ENCODE measurements around the gene TIMP3. TPM values are rescaled to one million over a fixed set of nuclear protein-coding genes. Genes with fewer than 3 reads are reported as not detected.

Gene TIMP3
- polyA plus RNA-seq, 1 donor (not counting 4 experiments of a cell fraction or from before 2014, with no cell fraction given) = 34.3 TPM

DNA sequence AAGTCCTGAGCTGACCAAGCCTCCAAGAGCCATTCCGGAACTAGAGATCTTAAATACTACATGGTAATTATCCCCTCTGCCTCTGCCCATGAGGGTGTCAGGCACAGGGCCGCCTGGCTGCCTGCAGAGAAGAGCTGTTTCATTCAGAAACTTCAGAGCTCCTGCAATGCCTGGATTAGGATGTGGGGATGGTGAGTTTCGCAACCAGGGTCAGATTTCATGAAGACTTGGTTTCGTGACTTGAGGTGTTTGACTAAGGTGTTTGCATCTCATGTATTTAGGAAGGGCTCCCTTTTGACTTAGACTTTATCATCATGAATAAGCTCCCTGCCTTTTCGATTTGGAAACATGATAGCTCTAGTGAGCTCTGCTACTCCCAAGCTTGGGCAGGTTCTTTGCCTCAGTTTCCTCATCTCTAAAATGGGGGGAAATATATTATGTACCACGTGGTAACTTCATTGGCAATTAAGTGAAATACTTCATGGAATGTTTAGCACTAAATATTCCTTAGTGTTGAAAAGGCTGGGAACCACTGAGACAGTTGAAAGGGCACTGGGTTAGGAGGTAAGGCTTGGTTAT, 9.1 kb downstream of the TIMP3 start:
- H3K9me3 ChIP-seq (ENCODE audit: control insufficient read depth, low read depth, low read length) = no peaks in the 10 kb centered on the region
- H3K27ac ChIP-seq (ENCODE audit: control insufficient read depth, insufficient read depth, low read length) = no peak overlapping the region
- dilution Hi-C loops (cut with MboI; ENCODE audit: extremely low pct_ligation_motif_present, low sequenced_read_pairs) = no loop called here
- H3K36me3 ChIP-seq (ENCODE audit: control insufficient read depth in 2 of 2, extremely low read depth in 1 of 2, insufficient read depth in 2 of 2, low read length in 2 of 2) = peaks cover 1 to 3% of the 10 kb centered on the region in 2 experiments
- no peak for DNase-seq (ENCODE audit: low read depth, low spot score)
- peaks cover 5% of the 10 kb centered on the region for H3K79me2 ChIP-seq (ENCODE audit: control insufficient read depth, insufficient read depth, low read length)
- H3K9ac ChIP-seq (ENCODE audit: control insufficient read depth, extremely low read depth, insufficient read depth, low read length) = no peak overlapping the region
- no peak overlapping the region for H2AFZ ChIP-seq (ENCODE audit: control insufficient read depth, low read length)
- TF ChIP-seq EZH2 (IDR thresholded peaks at IDR 0.05; ENCODE audit: low read length) = no peak
- TF ChIP-seq, protein P1, sequence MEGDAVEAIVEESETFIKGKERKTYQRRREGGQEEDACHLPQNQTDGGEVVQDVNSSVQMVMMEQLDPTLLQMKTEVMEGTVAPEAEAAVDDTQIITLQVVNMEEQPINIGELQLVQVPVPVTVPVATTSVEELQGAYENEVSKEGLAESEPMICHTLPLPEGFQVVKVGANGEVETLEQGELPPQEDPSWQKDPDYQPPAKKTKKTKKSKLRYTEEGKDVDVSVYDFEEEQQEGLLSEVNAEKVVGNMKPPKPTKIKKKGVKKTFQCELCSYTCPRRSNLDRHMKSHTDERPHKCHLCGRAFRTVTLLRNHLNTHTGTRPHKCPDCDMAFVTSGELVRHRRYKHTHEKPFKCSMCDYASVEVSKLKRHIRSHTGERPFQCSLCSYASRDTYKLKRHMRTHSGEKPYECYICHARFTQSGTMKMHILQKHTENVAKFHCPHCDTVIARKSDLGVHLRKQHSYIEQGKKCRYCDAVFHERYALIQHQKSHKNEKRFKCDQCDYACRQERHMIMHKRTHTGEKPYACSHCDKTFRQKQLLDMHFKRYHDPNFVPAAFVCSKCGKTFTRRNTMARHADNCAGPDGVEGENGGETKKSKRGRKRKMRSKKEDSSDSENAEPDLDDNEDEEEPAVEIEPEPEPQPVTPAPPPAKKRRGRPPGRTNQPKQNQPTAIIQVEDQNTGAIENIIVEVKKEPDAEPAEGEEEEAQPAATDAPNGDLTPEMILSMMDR (optimal IDR thresholded peaks at IDR 0.05 in 1 of 3, IDR thresholded peaks at IDR 0.05 in 1 of 3, conservative IDR thresholded peaks at IDR 0.05 in 1 of 3; ENCODE audit: extremely low read depth in 1 of 3, insufficient read depth in 2 of 3, low read length in 3 of 3) = no peak
- no peak for FAIRE-seq
- H4K20me1 ChIP-seq (ENCODE audit: control insufficient read depth, extremely low read depth, insufficient read depth, low read length) = no peaks in the 10 kb centered on the region
- H3K4me3 ChIP-seq (ENCODE audit: control insufficient read depth in 2 of 3, extremely low read depth in 1 of 3, insufficient read depth in 2 of 3, low read depth in 1 of 3, low read length in 3 of 3) = no peak overlapping the region
- H3K27me3 ChIP-seq (ENCODE audit: control insufficient read depth, extremely low read depth, insufficient read depth, low read length) = no peaks in the 10 kb centered on the region
- H3K9me1 ChIP-seq (ENCODE audit: control insufficient read depth, extremely low read depth, insufficient read depth, low read length) = peaks cover 1% of the 10 kb centered on the region
- no peaks in the 10 kb centered on the region for H3K4me1 ChIP-seq (ENCODE audit: control insufficient read depth, extremely low read depth, insufficient read depth, low read length)
- no peak overlapping the region for H3K4me2 ChIP-seq (ENCODE audit: control insufficient read depth, extremely low read depth, insufficient read depth, low read depth, low read length)

DNA sequence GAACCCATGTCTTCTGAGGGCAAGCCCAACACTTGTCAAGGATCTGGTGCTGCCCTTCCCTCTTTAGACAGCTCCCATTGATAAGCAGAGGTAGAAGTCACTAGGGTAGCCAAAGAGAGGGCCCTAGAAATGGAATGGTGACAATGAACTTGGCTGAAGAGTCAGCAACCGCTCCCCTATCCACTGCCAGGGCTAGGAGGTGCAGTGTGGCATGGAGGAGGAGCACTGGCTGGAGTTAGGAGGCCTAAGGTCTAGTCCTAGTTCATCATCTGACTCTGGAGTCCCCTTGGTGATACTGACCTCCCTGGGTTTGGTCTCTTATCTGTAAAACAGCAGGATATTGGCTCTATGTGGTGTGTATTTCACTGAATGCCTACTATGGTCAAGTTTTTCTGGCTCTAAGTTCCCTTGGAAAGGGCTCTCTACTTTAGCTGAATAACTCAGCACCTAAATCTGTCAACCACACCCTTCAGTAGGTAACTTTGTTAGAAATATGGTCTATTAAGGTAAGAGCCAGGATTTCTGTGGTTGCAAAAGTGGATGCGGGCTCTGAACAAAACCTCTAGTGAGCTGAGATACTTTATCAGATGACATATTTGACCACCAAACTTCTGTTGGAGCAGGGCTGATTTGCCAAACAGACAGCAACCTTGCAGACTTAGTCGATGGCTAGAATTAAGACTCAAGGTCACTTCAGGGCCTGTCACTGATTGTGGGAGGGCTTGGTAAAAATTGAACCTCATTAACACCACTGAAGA, 10.5 kb downstream of the TIMP3 start:
- H3K79me2 ChIP-seq (ENCODE audit: control insufficient read depth, insufficient read depth, low read length) = peaks cover 5% of the 10 kb centered on the region
- dilution Hi-C loops (cut with MboI; ENCODE audit: extremely low pct_ligation_motif_present, low sequenced_read_pairs) = no loop called here
- H3K4me1 ChIP-seq (ENCODE audit: control insufficient read depth, extremely low read depth, insufficient read depth, low read length) = no peaks in the 10 kb centered on the region
- no peak overlapping the region for H3K27ac ChIP-seq (ENCODE audit: control insufficient read depth, insufficient read depth, low read length)
- H3K9ac ChIP-seq (ENCODE audit: control insufficient read depth, extremely low read depth, insufficient read depth, low read length) = no peak overlapping the region
- H3K4me3 ChIP-seq (ENCODE audit: control insufficient read depth in 2 of 3, extremely low read depth in 1 of 3, insufficient read depth in 2 of 3, low read depth in 1 of 3, low read length in 3 of 3) = no peak overlapping the region
- no peak overlapping the region for H2AFZ ChIP-seq (ENCODE audit: control insufficient read depth, low read length)
- H3K9me1 ChIP-seq (ENCODE audit: control insufficient read depth, extremely low read depth, insufficient read depth, low read length) = peaks cover 2% of the 10 kb centered on the region
- TF ChIP-seq EZH2 (IDR thresholded peaks at IDR 0.05; ENCODE audit: low read length) = no peak
- TF ChIP-seq, protein P1 (optimal IDR thresholded peaks at IDR 0.05 in 1 of 3, IDR thresholded peaks at IDR 0.05 in 1 of 3, conservative IDR thresholded peaks at IDR 0.05 in 1 of 3; ENCODE audit: extremely low read depth in 1 of 3, insufficient read depth in 2 of 3, low read length in 3 of 3) = no peak
- H3K4me2 ChIP-seq (ENCODE audit: control insufficient read depth, extremely low read depth, insufficient read depth, low read depth, low read length) = no peak overlapping the region
- peaks cover 1 to 3% of the 10 kb centered on the region in 2 experiments for H3K36me3 ChIP-seq (ENCODE audit: control insufficient read depth in 2 of 2, extremely low read depth in 1 of 2, insufficient read depth in 2 of 2, low read length in 2 of 2)
- no peak for DNase-seq (ENCODE audit: low read depth, low spot score)
- H3K9me3 ChIP-seq (ENCODE audit: control insufficient read depth, low read depth, low read length) = no peaks in the 10 kb centered on the region
- H3K27me3 ChIP-seq (ENCODE audit: control insufficient read depth, extremely low read depth, insufficient read depth, low read length) = no peaks in the 10 kb centered on the region
- H4K20me1 ChIP-seq (ENCODE audit: control insufficient read depth, extremely low read depth, insufficient read depth, low read length) = no peaks in the 10 kb centered on the region
- FAIRE-seq = no peak
